T-cell (primary cell): ENCODE results near the gene SHF. TPM values are rescaled to one million over a fixed set of nuclear protein-coding genes. Genes with fewer than 3 reads are reported as not detected.

Source experiments
- ATAC-seq, 4 experiments: fragments of 200-7000 bp in 3 of 4; fragments of 150-1000 bp in 1 of 4; cut with Tn5 transposase; replicated peaks in 1 of 4; 1 replicate in 3 of 4; 2 replicates in 1 of 4; pipeline ENCODE4 v1.10.0; 2021; ENCODE audit warnings: moderate library complexity in 3 of 4, mild to moderate bottlenecking in 2 of 4, moderate number of reproducible peaks in 1 of 4
- CTCF ChIA-PET, 2 donors: fragments of 300-600 bp; sonication (Branson Sonifier 250); formaldehyde crosslinking; loops; one replicate each; lab custom pipeline; 2022; ENCODE audit warnings: antibody characterized with exemption in 2 of 2; lab: Charles Lee
- POLR2A ChIA-PET, 2 donors: fragments of 300-600 bp; sonication (Branson Sonifier 250); formaldehyde crosslinking; loops; one replicate each; lab custom pipeline; 2022; ENCODE audit warnings: antibody characterized with exemption in 2 of 2; lab: Charles Lee
- DNase-seq, 35 experiments: peaks; one replicate each; pipeline versions ENCODE4 v3.0.0 to v3.0.0-alpha.2; 2013 to 2023
- H3K27ac ChIP-seq: one replicate; pipeline ENCODE4 v1.5.1; 2013; ENCODE audit warnings: low read length
- H3K27me3 ChIP-seq, 2 experiments: replicated peaks in 1 of 2; 1 replicate in 1 of 2; 2 replicates in 1 of 2; pipeline versions ENCODE4 v1.6.1 to v1.7.0; 2013; ENCODE audit warnings: low read length in 1 of 2, mixed read lengths in 1 of 2; ENCODE audit not compliant: control insufficient read depth in 2 of 2, insufficient read depth in 2 of 2; ENCODE audit errors: extremely low read depth in 1 of 2
- H3K36me3 ChIP-seq, 2 donors: 1 replicate in 1 of 2; 2 replicates in 1 of 2; pipeline versions ENCODE4 v1.6.1 to v1.7.0; 2013; ENCODE audit warnings: low read length in 1 of 2; ENCODE audit not compliant: control insufficient read depth in 2 of 2, insufficient read depth in 1 of 2; ENCODE audit errors: extremely low read depth in 1 of 2
- H3K4me1 ChIP-seq, 2 experiments: 1 replicate in 1 of 2; 2 replicates in 1 of 2; pipeline versions ENCODE4 v1.6.1 to v1.7.0; 2013; ENCODE audit warnings: low read length in 2 of 2, mixed read lengths in 1 of 2; ENCODE audit not compliant: insufficient read depth in 2 of 2, control insufficient read depth in 1 of 2; ENCODE audit errors: extremely low read depth in 1 of 2
- H3K4me3 ChIP-seq, 2 donors: 1 replicate in 1 of 2; 2 replicates in 1 of 2; pipeline versions ENCODE4 v1.5.1 to v1.7.0; 2013; ENCODE audit warnings: mild to moderate bottlenecking in 2 of 2, low read length in 1 of 2, moderate library complexity in 1 of 2; ENCODE audit not compliant: control insufficient read depth in 1 of 2; ENCODE audit errors: extremely low read depth in 1 of 2
- H3K9me3 ChIP-seq: 2 replicates; pipeline ENCODE4 v1.7.0; 2013
- H3K27ac Mint-ChIP-seq, 2 donors: one replicate each; pipeline ENCODE4 v1.8.0; 2020 to 2021; ENCODE audit warnings: mild to moderate bottlenecking in 2 of 2, mixed read lengths in 2 of 2
- H3K27me3 Mint-ChIP-seq, 2 donors: one replicate each; pipeline ENCODE4 v1.8.0; 2021 to 2022; ENCODE audit warnings: mixed read lengths in 2 of 2
- H3K36me3 Mint-ChIP-seq: one replicate; pipeline ENCODE4 v1.8.0; 2021; ENCODE audit warnings: mixed read lengths
- H3K4me1 Mint-ChIP-seq, 3 donors: one replicate each; pipeline ENCODE4 v1.8.0; 2020 to 2022; ENCODE audit warnings: mixed read lengths in 3 of 3, mild to moderate bottlenecking in 1 of 3
- H3K4me3 Mint-ChIP-seq, 3 donors: one replicate each; pipeline ENCODE4 v1.8.0; 2020 to 2022; ENCODE audit warnings: mild to moderate bottlenecking in 3 of 3, mixed read lengths in 3 of 3, moderate library complexity in 3 of 3
- H3K9me3 Mint-ChIP-seq, 3 donors: one replicate each; pipeline ENCODE4 v1.8.0; 2020 to 2022; ENCODE audit warnings: mixed read lengths in 3 of 3
- WGBS: methylation state at CpG from one replicate; pipeline ENCODE4 v1.1.5; 2013; ENCODE audit warnings: missing lambda C conversion rate; ENCODE audit not compliant: insufficient coverage; 5-methylcytosine and 5-hydroxymethylcytosine counted together
- total RNA-seq, 35 experiments: library from RNA in 6 of 35; stranded (reverse) in 6 of 35; fragments of 120-200 nt in 1 of 35; gene quantifications; one replicate each; pipeline versions ENCODE4 v1.2.1 to v1.2.4 and lab custom pipeline; 2013 to 2026

Gene SHF
- total RNA-seq, 5 donors from 2014 or later (not counting 1 experiment from before 2014, with no cell fraction given) = 5.1 to 6.5 (median 5.6) TPM

- H3K4me3 Mint-ChIP-seq = no peak overlapping the region
- POLR2A ChIA-PET = interaction anchor here (0.6 to 1.8 kb wide), 11 partner anchors 12 to 1450 kb away, joined by 3 to 10 read pairs (median 4); partner anchors contain the start of gene SHF (in 2 of the 2)
- peak overlapping the region; percentile 96 for H3K27ac ChIP-seq
- H3K36me3 ChIP-seq = no peaks in the 10 kb centered on the region
- peaks cover 0 to 5% of the 10 kb centered on the region in 2 experiments for H3K27me3 ChIP-seq
- H3K27me3 Mint-ChIP-seq = no peaks in the 10 kb centered on the region
- peak overlapping the region; percentile 83 to 85 for H3K4me3 ChIP-seq
- WGBS = 2% methylated on average over 31 of the region's 34 CpGs
- no peaks in the 10 kb centered on the region for H3K9me3 Mint-ChIP-seq
- ATAC-seq (peak; percentile 68 to 74 (median 72)), DNase-seq (peak; percentile 92 to 99 (median 97))
- H3K9me3 ChIP-seq = no peaks in the 10 kb centered on the region
- peaks cover 4 to 20% (median 15%) of the 10 kb centered on the region in 3 donors for H3K4me1 Mint-ChIP-seq
- peaks cover 2 to 31% of the 10 kb centered on the region in 2 experiments for H3K4me1 ChIP-seq
- no peaks in the 10 kb centered on the region for H3K36me3 Mint-ChIP-seq
- CTCF ChIA-PET = interaction anchor here (0.5 to 2.3 kb wide), 10 partner anchors 10 to 1691 kb away, joined by 3 to 9 read pairs (median 4); partner anchors contain the start of gene SHF (in 1 of the 2)
- no peak overlapping the region for H3K27ac Mint-ChIP-seq
Measured at GRCh38 chr15:45200001-45200798, 12.4 kb upstream of the SHF start.

DNA sequence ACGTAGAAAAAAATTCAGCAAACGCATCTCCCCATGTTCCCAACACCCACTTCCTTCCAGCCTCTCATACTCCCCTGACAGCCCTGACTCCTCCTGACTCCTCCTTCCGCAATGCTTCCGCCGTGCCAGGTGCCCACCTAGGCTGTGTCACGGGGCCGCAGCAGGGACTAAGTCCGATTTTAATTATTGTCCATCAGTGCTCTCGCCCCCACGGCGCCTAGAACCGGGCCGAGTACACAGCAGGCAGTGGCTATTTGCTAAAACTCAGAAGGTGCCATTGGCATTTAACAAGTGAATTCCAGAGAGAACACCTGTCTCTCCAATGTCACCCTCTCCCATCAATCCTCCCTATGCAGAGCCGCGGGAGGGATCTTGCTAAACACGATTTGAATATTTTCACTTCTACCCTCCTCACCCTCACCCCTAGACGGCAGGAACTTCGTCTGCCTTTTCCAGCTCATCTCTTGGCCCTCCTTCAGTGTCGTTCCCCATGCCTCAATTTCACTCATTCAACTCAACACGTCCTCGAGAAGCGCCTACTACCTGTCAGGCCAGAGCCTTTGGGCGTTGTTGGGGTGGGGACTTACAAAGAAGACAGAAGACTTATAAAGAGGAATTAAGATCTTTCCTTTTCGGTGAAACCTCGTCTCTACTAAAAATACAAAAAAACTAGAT is 11.5 kb upstream of the SHF start:
- H3K4me3 ChIP-seq = peak overlapping the region; percentile 85 to 92

DNA sequence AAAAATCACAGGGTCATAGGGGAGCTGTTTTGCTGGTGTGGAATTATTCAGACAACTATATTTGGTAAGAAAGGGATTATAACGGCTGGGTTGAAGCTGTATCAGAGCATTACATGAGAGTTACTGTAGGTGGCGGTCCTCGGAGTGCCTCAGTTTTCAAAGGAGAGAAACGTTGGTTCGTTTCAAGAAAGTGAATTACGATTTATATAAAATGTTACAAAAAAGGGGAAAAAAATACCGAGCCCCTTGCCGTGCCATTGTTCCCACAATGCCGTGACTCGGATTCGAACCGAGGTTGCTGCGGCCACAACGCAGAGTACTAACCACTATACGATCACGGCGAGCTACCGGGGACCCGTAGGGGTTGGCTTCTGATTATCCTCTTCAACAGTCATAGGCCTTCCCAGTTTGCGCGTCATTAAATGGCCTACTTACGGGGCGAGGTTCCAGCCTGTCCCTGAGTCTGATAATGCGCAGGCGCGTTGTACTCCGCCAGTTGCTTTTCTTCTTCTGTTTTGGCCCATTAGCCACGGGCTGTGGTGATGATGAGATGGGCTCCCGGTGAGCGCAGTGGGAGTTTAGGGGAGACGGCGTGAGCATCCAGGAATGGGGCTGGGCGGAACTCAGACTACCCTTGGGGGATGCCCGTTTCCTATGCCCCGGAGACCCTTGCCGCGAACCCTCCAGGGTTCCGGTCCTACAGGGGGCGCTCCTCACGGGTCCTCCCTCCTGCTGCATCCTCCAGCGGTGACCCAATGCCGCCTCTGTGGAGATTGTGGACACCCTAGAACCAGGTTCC is 10.8 kb upstream of the SHF start:
- Mint-ChIP-seq H3K9me3 (no peaks in the 10 kb centered on the region), H3K27me3 (no peaks in the 10 kb centered on the region), H3K27ac (no peak overlapping the region), H3K36me3 (no peaks in the 10 kb centered on the region), H3K4me1 (peaks cover 0 to 17% (median 15%) of the 10 kb centered on the region in 3 donors), H3K4me3 (no peak overlapping the region)
- DNase-seq = peak; percentile 83 to 99 (median 94)
- Histone ChIP-seq H3K9me3 (no peaks in the 10 kb centered on the region), H3K4me1 (peaks cover 2 to 31% of the 10 kb centered on the region in 2 experiments), H3K27ac (peak overlapping the region; percentile 96), H3K36me3 (no peaks in the 10 kb centered on the region), H3K4me3 (peak overlapping the region; percentile 85 to 92), H3K27me3 (peaks cover 0 to 5% of the 10 kb centered on the region in 2 experiments)
- ChIA-PET POLR2A (interaction anchor here in 1 of 2 donors (0.6 to 0.8 kb wide), 2 partner anchors 32 to 203 kb away, joined by 3 to 5 read pairs; a partner anchor contains a TSS), CTCF (interaction anchor here in 1 of 2 donors (0.6 to 1.7 kb wide), 12 partner anchors 11 to 389 kb away, joined by 3 to 8 read pairs (median 4); partner anchors contain the start of genes BLOC1S6 and SHF)
- ATAC-seq = peak; percentile 67 to 75 (median 72)
- WGBS = under 1% methylated on average over 33 of the region's 42 CpGs

More for the DNA sequence above, 11.5 kb upstream of the SHF start:
- Mint-ChIP-seq H3K9me3 (no peaks in the 10 kb centered on the region), H3K36me3 (no peaks in the 10 kb centered on the region), H3K27me3 (no peaks in the 10 kb centered on the region), H3K4me3 (no peak overlapping the region), H3K27ac (no peak overlapping the region), H3K4me1 (peaks cover 0 to 17% (median 15%) of the 10 kb centered on the region in 3 donors)
- Histone ChIP-seq H3K36me3 (no peaks in the 10 kb centered on the region), H3K27ac (peak overlapping the region; percentile 96), H3K9me3 (no peaks in the 10 kb centered on the region), H3K4me1 (peaks cover 2 to 31% of the 10 kb centered on the region in 2 experiments), H3K27me3 (peaks cover 0 to 5% of the 10 kb centered on the region in 2 experiments)
- ChIA-PET CTCF (interaction anchor here (0.6 to 2.3 kb wide), 3 partner anchors 11 to 1691 kb away, joined by 7 to 9 read pairs (median 8); partner anchors contain the start of gene SHF (in 1 of the 2)), POLR2A (interaction anchor here in 1 of 2 donors (1.8 kb wide), 1 partner anchor 12 kb away, joined by 10 read pairs; the partner anchor contains the start of gene SHF)
- under 1% methylated on average over 18 of the region's 25 CpGs for WGBS
- DNase-seq = peak in 23 of 35 experiments; percentile 8 to 63 (median 28)
- ATAC-seq = peak in 2 of 4 experiments; percentile 8 to 9

DNA sequence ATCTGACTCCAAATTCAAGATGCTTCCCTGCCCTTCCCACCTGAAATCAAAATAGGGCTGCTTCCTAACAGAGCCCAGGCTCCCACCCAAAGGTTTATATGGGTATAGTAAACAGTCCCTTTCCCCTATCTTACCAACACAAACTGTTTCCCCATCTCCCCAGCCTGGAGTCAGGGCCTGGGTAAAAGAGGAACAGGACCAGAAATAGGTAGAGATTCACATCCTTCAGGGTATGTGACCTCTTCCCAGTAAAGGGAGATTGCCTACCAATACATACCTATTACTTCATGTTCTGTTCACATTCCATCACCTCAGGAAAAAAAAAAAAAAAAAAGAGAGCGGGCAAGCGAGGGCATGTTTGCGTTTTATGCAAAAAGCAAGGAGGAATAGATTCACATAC is 9.7 kb upstream of the SHF start:
- Mint-ChIP-seq H3K36me3 (no peaks in the 10 kb centered on the region), H3K27ac (peak overlapping the region; percentile 71 to 77), H3K4me1 (peaks cover 0 to 17% (median 15%) of the 10 kb centered on the region in 3 donors), H3K9me3 (no peaks in the 10 kb centered on the region), H3K4me3 (peak overlapping the region in 2 of 3 donors; percentile 68 to 73), H3K27me3 (no peaks in the 10 kb centered on the region)
- no peak overlapping the region for H3K27ac ChIP-seq
- H3K4me1 ChIP-seq = peaks cover 2 to 31% of the 10 kb centered on the region in 2 experiments
- H3K4me3 ChIP-seq = no peak overlapping the region
- no peaks in the 10 kb centered on the region for H3K36me3 ChIP-seq
- H3K9me3 ChIP-seq = no peaks in the 10 kb centered on the region
- CTCF ChIA-PET = interaction anchor here in 1 of 2 donors (0.6 to 1.7 kb wide), 8 partner anchors 10 to 390 kb away, joined by 3 to 8 read pairs (median 4); partner anchors contain the start of genes BLOC1S6 and SHF
- no peaks in the 10 kb centered on the region for H3K27me3 ChIP-seq
- no peak for DNase-seq
- POLR2A ChIA-PET = interaction anchor here in 1 of 2 donors (0.7 kb wide), 1 partner anchor 37 kb away, joined by 3 read pairs; no protein-coding TSS in a partner anchor
- no peak for ATAC-seq
- no CpG with 5 or more reads among the region's 3 CpGs for WGBS

- CTCF ChIA-PET = interaction anchor here (0.6 to 1.3 kb wide), 6 partner anchors 11 to 215 kb away, joined by 3 to 9 read pairs (median 4); a partner anchor contains a TSS
- Mint-ChIP-seq H3K9me3 (no peaks in the 10 kb centered on the region), H3K27ac (no peak overlapping the region), H3K4me1 (peaks cover 14 to 25% (median 23%) of the 10 kb centered on the region in 3 donors), H3K4me3 (peak overlapping the region in 2 of 3 donors; percentile 75 to 92), H3K36me3 (no peaks in the 10 kb centered on the region), H3K27me3 (no peaks in the 10 kb centered on the region)
- peak in 1 of 35 experiments; percentile 24 for DNase-seq
- no peak overlapping the region for H3K27ac ChIP-seq
- no peaks in the 10 kb centered on the region for H3K36me3 ChIP-seq
- peaks cover 0 to 9% of the 10 kb centered on the region in 2 experiments for H3K27me3 ChIP-seq
- peaks cover 2 to 20% of the 10 kb centered on the region in 2 experiments for H3K4me1 ChIP-seq
- peak in 3 of 4 experiments; percentile 16 to 18 (median 17) for ATAC-seq
- under 1% methylated on average over 30 of the region's 43 CpGs for WGBS
- POLR2A ChIA-PET = interaction anchor here (0.5 to 1.2 kb wide), 4 partner anchors 9 to 402 kb away, joined by 3 to 10 read pairs (median 4); no protein-coding TSS in a partner anchor
- no peaks in the 10 kb centered on the region for H3K9me3 ChIP-seq
- no peak overlapping the region for H3K4me3 ChIP-seq
Measured at GRCh38 chr15:45187578-45187893, 230 bp downstream of the SHF start.
